GM12878 (cell line): Measurements from ENCODE around the gene JMJD7. TPM values are rescaled to one million over a fixed set of nuclear protein-coding genes. Genes with fewer than 3 reads are reported as not detected.

Source experiments
- ATAC-seq: fragments of 200-7000 bp; cut with Tn5 transposase; 3 replicates; pipeline ENCODE4 v1.9.1; 2020; ENCODE audit warnings: mild to moderate bottlenecking, moderate library complexity
- BruUV-seq: library from RNA; stranded (reverse); fragments of 400-500 nt; replicated peaks from 2 replicates; lab custom pipeline; 2021; lab: Mats Ljungman, UMichigan
- CTCF ChIA-PET: fragments of 300-600 bp; sonication (Branson Sonifier 250); formaldehyde crosslinking; extraction: SDS; loops from one replicate; lab custom pipeline; 2021; ENCODE audit warnings: inconsistent platforms; lab: Yijun Ruan, JAX
- POLR2A ChIA-PET: fragments of 350-600 bp; formaldehyde crosslinking; extraction: SDS; loops from one replicate; lab custom pipeline; 2021; ENCODE audit warnings: inconsistent platforms; lab: Charles Lee
- RAD21 ChIA-PET: fragments of 300-600 bp; sonication (Branson Sonifier 250); formaldehyde crosslinking; loops from one replicate; lab custom pipeline; 2023; ENCODE audit warnings: antibody characterized with exemption; ENCODE audit not compliant: unreplicated experiment; lab: Charles Lee
- SMC1A ChIA-PET: fragments of 300-600 bp; sonication (Branson Sonifier 250); formaldehyde crosslinking; loops from one replicate; lab custom pipeline; 2023; ENCODE audit not compliant: unreplicated experiment, uncharacterized antibody; lab: Charles Lee
- DNase-seq: peaks from one replicate; pipeline ENCODE4 v3.0.0-alpha.2; 2011; ENCODE audit warnings: low read depth, low spot score
- FAIRE-seq: peaks from 3 replicates; lab custom pipeline; 2011; peaks lifted over from hg19 to GRCh38; lab: Jason Lieb, UNC
- H2AFZ ChIP-seq: 2 replicates; pipeline ENCODE4 v1.6.0; 2011; ENCODE audit warnings: low read depth, low read length, control low read depth; ENCODE audit not compliant: control insufficient read depth
- H3K27ac ChIP-seq: 2 replicates; pipeline ENCODE4 v1.5.1; 2011; ENCODE audit warnings: control low read depth; ENCODE audit not compliant: control insufficient read depth, insufficient read depth
- H3K27me3 ChIP-seq, 2 experiments: replicated peaks in 1 of 2; 2 replicates each; pipeline versions ENCODE4 v1.6.0 to v1.6.1; 2011; ENCODE audit warnings: low read length in 1 of 2; ENCODE audit not compliant: control insufficient read depth in 2 of 2, insufficient read depth in 2 of 2
- H3K36me3 ChIP-seq, 2 experiments: 2 replicates each; pipeline ENCODE4 v1.5.1; 2011; ENCODE audit warnings: low read length in 1 of 2; ENCODE audit not compliant: control insufficient read depth in 2 of 2, insufficient read depth in 2 of 2
- H3K4me1 ChIP-seq: 2 replicates; pipeline ENCODE4 v1.6.1; 2011; ENCODE audit warnings: mild to moderate bottlenecking, low read length, moderate library complexity, mixed read lengths; ENCODE audit not compliant: control insufficient read depth, insufficient read depth
- H3K4me2 ChIP-seq: 2 replicates; pipeline ENCODE4 v1.6.0; 2011; ENCODE audit warnings: control low read depth; ENCODE audit not compliant: control insufficient read depth, insufficient read depth
- H3K4me3 ChIP-seq: fragments of 200-600 bp; sonication (generic); 2 replicates; pipeline ENCODE4 v1.5.1; 2016
- H3K79me2 ChIP-seq: 2 replicates; pipeline ENCODE4 v1.6.0; 2011; ENCODE audit warnings: low read length; ENCODE audit not compliant: control insufficient read depth, insufficient read depth
- H3K9ac ChIP-seq: 2 replicates; pipeline ENCODE4 v1.8.0; 2011; ENCODE audit warnings: low read length, control low read depth, mixed read lengths; ENCODE audit not compliant: control insufficient read depth, insufficient read depth
- H3K9me3 ChIP-seq: replicated peaks from 3 replicates; pipeline ENCODE4 v1.5.1; 2011; ENCODE audit warnings: mild to moderate bottlenecking, low read length; ENCODE audit not compliant: control insufficient read depth, insufficient read depth
- H4K20me1 ChIP-seq: 2 replicates; pipeline ENCODE4 v1.6.0; 2011; ENCODE audit not compliant: control insufficient read depth, insufficient read depth
- BCL3 ChIP-seq: IDR thresholded peaks from 2 replicates; pipeline ENCODE4 v1.6.1; 2011; ENCODE audit warnings: borderline replicate concordance, low read depth, mild to moderate bottlenecking, moderate library complexity, low read length; ENCODE audit not compliant: insufficient read depth, poor library complexity, severe bottlenecking
- CBX3 ChIP-seq: fragments of 200-600 bp; sonication (generic); IDR thresholded peaks from 2 replicates; pipeline ENCODE4 v1.6.1; 2016; ENCODE audit warnings: low read depth, borderline replicate concordance
- CHD2 ChIP-seq: IDR thresholded peaks from 2 replicates; pipeline ENCODE4 v1.6.1; 2011; ENCODE audit warnings: low read depth, low read length, improper control_type of control experiment, borderline replicate concordance
- CREB1 ChIP-seq: IDR thresholded peaks from 2 replicates; pipeline ENCODE4 v1.6.1; 2012; ENCODE audit warnings: low read depth, mild to moderate bottlenecking, inconsistent platforms
- FOS ChIP-seq: IDR thresholded peaks from 3 replicates; pipeline ENCODE4 v1.6.1; 2011; ENCODE audit warnings: borderline replicate concordance; ENCODE audit not compliant: insufficient read length; ENCODE audit errors: extremely low read depth
- GABPA ChIP-seq: IDR thresholded peaks from 2 replicates; pipeline ENCODE4 v1.6.1; 2014; ENCODE audit warnings: antibody characterized with exemption, low read depth, mild to moderate bottlenecking, inconsistent platforms
- HDGF ChIP-seq: fragments of 450-650 bp; IDR thresholded peaks from 2 replicates; pipeline ENCODE4 v1.6.1; 2016; ENCODE audit warnings: antibody characterized with exemption
- MAX ChIP-seq: IDR thresholded peaks from 2 replicates; pipeline ENCODE4 v1.6.1; 2012; ENCODE audit warnings: low read depth, low read length, improper control_type of control experiment
- NFYA ChIP-seq: IDR thresholded peaks from 2 replicates; pipeline ENCODE4 v1.6.1; 2011; ENCODE audit warnings: low read depth, mild to moderate bottlenecking, low read length, improper control_type of control experiment, borderline replicate concordance
- PAX5 ChIP-seq: IDR thresholded peaks from 2 replicates; pipeline ENCODE4 v1.6.1; 2011; ENCODE audit warnings: low read depth, low read length, borderline replicate concordance
- RB1 ChIP-seq: fragments of 450-650 bp; formaldehyde crosslinking; IDR thresholded peaks from 2 replicates; pipeline ENCODE4 v1.6.1; 2017; ENCODE audit warnings: mild to moderate bottlenecking, borderline replicate concordance
- RUNX3 ChIP-seq: IDR thresholded peaks from 2 replicates; pipeline ENCODE4 v1.6.1; 2012; ENCODE audit warnings: low read length, inconsistent platforms
- SPI1 ChIP-seq: IDR thresholded peaks from 2 replicates; pipeline ENCODE4 v1.6.1; 2011; ENCODE audit warnings: low read depth, mild to moderate bottlenecking, low read length, moderate library complexity, borderline replicate concordance; ENCODE audit not compliant: insufficient read depth
- SREBF1 ChIP-seq: IDR thresholded peaks from 2 replicates; pipeline ENCODE4 v1.6.1; 2012; ENCODE audit warnings: mild to moderate bottlenecking, low read length
- SREBF2 ChIP-seq: IDR thresholded peaks from 2 replicates; pipeline ENCODE4 v1.6.1; 2012; ENCODE audit warnings: mild to moderate bottlenecking, low read length
- ZNF217 ChIP-seq: fragments of 450-650 bp; IDR thresholded peaks from 2 replicates; pipeline ENCODE4 v1.6.1; 2017; ENCODE audit warnings: antibody characterized with exemption, mild to moderate bottlenecking
- WGBS: methylation state at CpG from one replicate; pipeline ENCODE4 v1.1.6; 2016; ENCODE audit warnings: low lambda C conversion rate; ENCODE audit not compliant: insufficient replicate concordance, insufficient coverage; ENCODE audit errors: missing lambda C conversion rate; 5-methylcytosine and 5-hydroxymethylcytosine counted together
- in situ Hi-C: fragments of 300-500 bp; cut with MboI; formaldehyde crosslinking; loops from 9 replicates; pipeline ENCODE4 v1.14.3; 2018; ENCODE audit warnings: mixed read lengths
- intact Hi-C: fragments of 100-400 bp; cut with micrococcal nuclease; formaldehyde crosslinking; loops from one replicate; pipeline ENCODE4 v1.14.2; 2022; ENCODE audit not compliant: unreplicated experiment
- polyA plus RNA-seq, 11 experiments: library from polyadenylated mRNA; depleted of rRNA in 4 of 11; unstranded in 6 of 11; stranded (reverse) in 5 of 11; fragments of >200 nt; fragmentation: Nextera tagmentation in 4 of 11; fragmentation: Illumina TruSeq in 1 of 11; extraction: Ambion mirVana in 4 of 11; extraction: Trizol in 1 of 11; gene quantifications; 1 replicate in 1 of 11; 2 replicates in 10 of 11; pipeline versions ENCODE4 v1.2.1 to v1.2.3, GENCODE V29; 2011 to 2016; ENCODE audit warnings: inconsistent platforms in 2 of 11, missing spikeins in 2 of 11, low read depth in 1 of 11
- total RNA-seq, 4 experiments: library from RNA; depleted of rRNA in 3 of 4; stranded (reverse); fragments of >200 nt in 3 of 4; fragmentation: Illumina TruSeq in 1 of 4; extraction: Trizol in 1 of 4; gene quantifications; 2 replicates each; pipeline versions ENCODE4 v1.2.1 to v1.2.3, GENCODE V29; 2013 to 2021

The JMJD7 gene
- total and polyA plus RNA-seq, 10 of the 15 experiments (the other 5 are each of a cell fraction or from before 2014, with no cell fraction given): 0.79 to 12.2 (median 6.5) TPM

- Histone ChIP-seq H3K27ac (no peak overlapping the region), H3K9ac (no peak overlapping the region), H3K4me2 (no peak overlapping the region), H3K4me3 (no peak overlapping the region), H3K9me3 (no peaks in the 10 kb centered on the region), H3K36me3 (no peaks in the 10 kb centered on the region), H3K79me2 (no peaks in the 10 kb centered on the region), H4K20me1 (no peaks in the 10 kb centered on the region), H3K27me3 (no peaks in the 10 kb centered on the region; a peak in 1 of 4 replicates), H2AFZ (no peak overlapping the region), H3K4me1 (no peaks in the 10 kb centered on the region)
- DNase-seq: no peak
- in situ Hi-C loops (no loop called here), intact Hi-C loops (no loop called here)
- BruUV-seq: no TSS peak
- ChIA-PET CTCF (no interaction called here), SMC1A (no interaction called here), RAD21 (no interaction called here), POLR2A (interaction anchor here (1.4 kb wide), 1 partner anchor 9 kb away, joined by 4 read pairs; no protein-coding TSS in a partner anchor)
- no peak for FAIRE-seq
- TF ChIP-seq FOS: no peak
- no peak for TF ChIP-seq NFYA
- TF ChIP-seq RUNX3: no peak
- no peak for TF ChIP-seq CBX3
- no peak for TF ChIP-seq SPI1
- no peak for TF ChIP-seq SREBF2
- TF ChIP-seq PAX5: no peak
- TF ChIP-seq CREB1: no peak
- no peak for TF ChIP-seq SREBF1
- TF ChIP-seq CHD2: no peak
- no peak for TF ChIP-seq RB1
- TF ChIP-seq ZNF217: no peak
- no peak for TF ChIP-seq HDGF
- no peak for TF ChIP-seq BCL3
- TF ChIP-seq MAX: no peak
- TF ChIP-seq GABPA: no peak
- 59% methylated on average over 16 of the region's 17 CpGs for WGBS
- ATAC-seq: no peak
Observed at GRCh38 chr15:41856262-41856661, 28.4 kb downstream of the JMJD7 start.
